Measurements from ENCODE around the gene ABCC9.
"Not testable (repeated sequence)": the region's sequence is repeated elsewhere in the genome, so short reads cannot be mapped to it uniquely, and the experiment has no call there.

ABCC9 gene

GRCh38 chr12:21929972-21930371 lies 11.3 kb downstream of the ABCC9 start:
- DNase-seq, result not testable (repeated sequence)

- no peak for DNase-seq
Observed at GRCh38 chr12:21925296-21925913, 15.8 kb downstream of the ABCC9 start.

- no peak for DNase-seq
Observed at GRCh38 chr12:21921436-21921835, 19.8 kb downstream of the ABCC9 start.

GRCh38 chr12:21918456-21918855 lies 22.8 kb downstream of the ABCC9 start:
- DNase-seq, result no peak

GRCh38 chr12:21913823-21914222 lies 27.4 kb downstream of the ABCC9 start:
- DNase-seq, result no peak

- no peak for DNase-seq
Observed at GRCh38 chr12:21912318-21912717, 28.9 kb downstream of the ABCC9 start.

GRCh38 chr12:21911832-21912231 lies 29.4 kb downstream of the ABCC9 start:
- no peak for DNase-seq

GRCh38 chr12:21910657-21911056 lies 30.6 kb downstream of the ABCC9 start:
- DNase-seq, result no peak

- no peak for DNase-seq
Observed at GRCh38 chr12:21907948-21908837, 33.0 kb downstream of the ABCC9 start.

- no peak for DNase-seq
Observed at GRCh38 chr12:21906919-21907493, 34.2 kb downstream of the ABCC9 start.

- DNase-seq, result not testable (repeated sequence)
Observed at GRCh38 chr12:21899532-21899931, 41.7 kb downstream of the ABCC9 start.

- no peak for DNase-seq
Observed at GRCh38 chr12:21895651-21896050, 45.6 kb downstream of the ABCC9 start.

- no peak for DNase-seq
Observed at GRCh38 chr12:21894792-21895595, 46.2 kb downstream of the ABCC9 start.

- DNase-seq, result no peak
Observed at GRCh38 chr12:21893924-21894323, 47.3 kb downstream of the ABCC9 start.

GRCh38 chr12:21892341-21892740 lies 48.9 kb downstream of the ABCC9 start:
- no peak for DNase-seq

GRCh38 chr12:21891751-21892217 lies 49.4 kb downstream of the ABCC9 start:
- DNase-seq, result no peak

GRCh38 chr12:21888276-21888863 lies 52.9 kb downstream of the ABCC9 start:
- DNase-seq, result no peak

GRCh38 chr12:21884936-21885335 lies 56.3 kb downstream of the ABCC9 start:
- DNase-seq, result no peak

GRCh38 chr12:21882635-21883034 lies 58.6 kb downstream of the ABCC9 start:
- DNase-seq, result no peak

GRCh38 chr12:21881965-21882364 lies 59.3 kb downstream of the ABCC9 start:
- no peak for DNase-seq

- no peak for DNase-seq
Observed at GRCh38 chr12:21879312-21879711, 61.9 kb downstream of the ABCC9 start.

GRCh38 chr12:21877293-21877982 lies 63.8 kb downstream of the ABCC9 start:
- no peak for DNase-seq

Data from KG1 (cell line).